HG02759 (cell line): Measurements from ENCODE around the gene TJP1.
A peak's percentile ranks its signal among the peaks of the same experiment; 100 is the strongest.
"Not testable (repeated sequence)": the region's sequence is repeated elsewhere in the genome, so short reads cannot be mapped to it uniquely, and the experiment has no call there.

Experiments
- ATAC-seq: cut with Tn5 transposase; IDR thresholded peaks from one replicate; pipeline ENCODE4 v1.9.1; 2021; ENCODE audit warnings: mild to moderate bottlenecking, moderate library complexity; ENCODE audit not compliant: unreplicated experiment

Gene TJP1

DNA sequence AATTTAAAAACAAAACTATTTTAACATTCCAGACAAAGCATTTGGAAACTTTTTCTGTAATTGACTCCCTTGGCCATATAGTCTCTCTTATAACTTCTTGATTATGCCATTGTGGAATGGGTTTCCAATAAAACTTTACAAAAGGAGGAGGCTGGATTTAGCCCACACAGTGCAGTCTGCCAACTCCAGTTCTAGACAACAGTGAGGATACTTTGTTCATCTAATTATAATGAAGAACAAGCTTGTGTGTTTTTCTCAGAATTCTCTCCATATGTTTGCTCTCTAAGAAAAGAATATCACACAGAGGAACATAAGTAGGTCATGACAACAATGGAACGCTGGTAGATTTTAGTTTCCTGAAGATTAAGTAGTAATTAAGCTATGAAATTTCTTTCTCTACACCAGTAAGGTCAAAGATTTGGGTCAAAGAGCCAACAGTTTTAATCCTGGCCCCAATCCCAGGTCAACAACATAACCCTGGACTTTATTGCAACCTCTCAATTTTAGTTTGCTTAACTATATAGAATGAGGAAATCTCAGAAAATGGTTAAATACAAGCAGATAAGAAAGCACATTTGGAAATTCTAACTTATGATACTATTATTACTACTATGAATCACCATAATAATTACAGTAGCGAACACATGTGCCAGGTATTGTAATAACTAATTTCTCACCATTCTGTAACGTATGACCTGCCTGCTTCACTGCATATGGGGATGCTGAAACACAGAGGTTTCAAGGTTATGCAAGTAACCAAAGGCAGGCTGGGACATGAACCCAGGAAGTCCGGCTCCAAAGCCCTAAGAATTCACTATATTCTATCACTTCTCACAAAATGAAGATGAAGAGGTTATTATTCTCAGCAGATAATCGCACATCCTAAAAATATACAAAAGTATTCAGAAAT, 65.7 kb downstream of the TJP1 start:
- no peak for ATAC-seq

DNA sequence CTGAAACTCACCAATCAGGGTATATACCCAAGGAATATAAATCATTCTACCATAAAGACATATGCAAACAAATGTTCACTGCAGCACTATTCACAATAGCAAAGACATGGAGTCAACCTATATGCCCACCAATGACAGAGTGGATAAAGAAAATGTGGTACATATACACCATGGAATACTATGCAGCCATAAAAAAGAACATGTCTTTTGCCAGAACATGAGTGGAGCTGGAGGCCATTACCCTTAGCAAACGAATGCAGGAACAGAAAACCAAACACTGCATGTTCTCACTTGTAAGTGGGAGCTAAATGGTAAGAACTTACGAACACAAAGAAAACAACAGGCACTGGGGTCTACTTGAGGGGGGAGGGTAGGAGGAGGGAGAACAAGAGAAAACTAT, 68.3 kb downstream of the TJP1 start:
- ATAC-seq = not testable (repeated sequence)

- ATAC-seq = no peak
Observed at GRCh38 chr15:29753506-29753905, 68.8 kb downstream of the TJP1 start.

DNA sequence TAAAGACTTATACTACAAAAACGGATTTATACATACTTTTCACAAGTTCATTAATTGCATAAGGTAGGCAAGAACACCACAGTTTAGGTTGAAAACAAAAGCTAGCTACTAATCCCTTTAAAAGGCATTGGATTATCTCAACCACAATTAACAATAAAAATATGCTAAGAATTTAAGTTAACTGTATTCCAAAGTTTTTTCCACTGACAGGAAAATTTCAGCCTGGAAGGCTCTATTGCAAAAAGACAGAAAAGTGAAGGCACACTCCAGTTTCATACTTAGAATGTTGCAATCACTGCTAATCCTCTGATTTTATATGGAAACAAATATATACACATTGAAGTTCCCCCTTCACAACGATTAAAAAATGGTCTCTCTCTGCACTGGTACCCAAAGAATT, 71.5 kb downstream of the TJP1 start:
- no peak for ATAC-seq

DNA sequence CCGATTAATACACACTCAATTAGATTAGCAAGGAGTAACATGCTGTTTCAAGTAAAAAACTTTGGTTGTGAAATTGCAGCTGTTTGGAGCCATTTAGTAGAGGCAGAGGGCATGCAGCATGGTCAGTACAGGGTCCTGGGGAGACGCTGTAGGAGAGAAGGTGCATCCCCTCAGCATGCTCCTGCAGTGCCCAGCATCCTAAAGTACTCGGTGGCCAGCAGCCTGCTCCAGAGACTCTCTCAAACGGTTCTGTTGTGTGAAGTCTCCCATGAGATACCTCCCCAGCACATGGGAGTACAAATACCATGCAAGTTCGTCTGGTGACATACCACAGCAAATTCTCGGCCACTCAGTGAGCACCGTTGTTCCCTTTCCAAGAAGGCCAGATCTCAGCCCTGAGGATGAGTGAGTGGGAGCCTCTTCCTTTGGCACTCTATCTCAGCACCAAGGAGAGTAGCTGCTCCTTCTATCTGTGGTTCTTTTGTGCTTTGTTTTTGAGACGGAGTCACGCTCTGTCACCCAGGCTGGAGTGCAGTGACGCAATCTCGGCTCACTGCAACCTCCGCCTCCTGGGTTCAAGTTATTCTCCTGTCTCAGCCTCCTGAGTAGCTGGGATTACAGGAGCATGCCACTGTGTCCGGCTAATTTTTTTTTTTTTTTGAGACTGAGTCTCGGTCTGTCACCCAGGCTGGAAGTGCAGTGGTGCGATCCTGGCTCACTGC, 72.7 kb downstream of the TJP1 start:
- ATAC-seq = no peak

GRCh38 chr15:29747837-29748417, 74.3 kb downstream of the TJP1 start:
- ATAC-seq = no peak

- no peak for ATAC-seq
Observed at GRCh38 chr15:29743475-29743874, 78.8 kb downstream of the TJP1 start.

DNA sequence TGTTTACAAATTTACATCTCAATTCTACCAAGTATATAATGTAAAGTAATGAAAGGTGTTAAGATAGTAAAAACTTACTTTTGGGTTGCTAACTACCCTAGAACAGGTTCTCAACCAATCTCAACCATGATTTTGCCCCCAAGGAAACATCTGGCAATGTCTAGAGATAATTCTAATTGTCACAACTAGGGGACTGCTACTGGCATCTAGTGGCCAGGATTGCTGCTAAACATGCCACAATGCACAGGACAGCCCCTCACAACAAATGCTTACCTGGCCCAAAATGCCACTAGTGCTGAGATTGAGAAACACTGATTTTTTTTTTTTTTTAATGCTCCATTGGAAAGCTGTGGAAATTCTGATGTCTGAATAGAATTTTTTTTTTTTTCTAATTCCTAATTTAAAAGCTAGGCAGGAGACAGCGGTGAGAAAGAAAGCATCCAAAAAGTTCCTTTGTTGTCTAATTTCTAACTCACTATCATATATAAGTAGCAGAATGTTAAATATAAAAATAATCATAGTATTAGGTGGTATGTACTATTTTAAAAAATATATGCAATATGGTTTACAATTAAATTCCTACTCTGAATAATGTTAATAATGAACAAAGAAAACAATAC, 81.5 kb downstream of the TJP1 start:
- ATAC-seq = no peak

DNA sequence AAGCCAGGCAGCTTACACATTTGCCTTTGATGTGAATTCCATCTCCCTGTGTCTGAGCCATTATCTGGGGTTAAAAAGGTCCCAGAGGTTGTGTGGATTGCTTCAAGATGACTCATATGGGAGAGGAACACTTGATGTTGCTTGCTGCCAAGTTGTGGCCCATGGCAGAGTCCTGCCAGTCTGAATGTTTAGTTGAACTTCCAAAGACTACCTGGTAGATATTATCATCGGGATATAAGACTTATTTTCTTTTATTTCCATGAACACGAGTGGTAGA, 85.6 kb downstream of the TJP1 start:
- no peak for ATAC-seq

- ATAC-seq = peak; percentile 73
Observed at GRCh38 chr15:29736012-29736743, 86.1 kb downstream of the TJP1 start.

DNA sequence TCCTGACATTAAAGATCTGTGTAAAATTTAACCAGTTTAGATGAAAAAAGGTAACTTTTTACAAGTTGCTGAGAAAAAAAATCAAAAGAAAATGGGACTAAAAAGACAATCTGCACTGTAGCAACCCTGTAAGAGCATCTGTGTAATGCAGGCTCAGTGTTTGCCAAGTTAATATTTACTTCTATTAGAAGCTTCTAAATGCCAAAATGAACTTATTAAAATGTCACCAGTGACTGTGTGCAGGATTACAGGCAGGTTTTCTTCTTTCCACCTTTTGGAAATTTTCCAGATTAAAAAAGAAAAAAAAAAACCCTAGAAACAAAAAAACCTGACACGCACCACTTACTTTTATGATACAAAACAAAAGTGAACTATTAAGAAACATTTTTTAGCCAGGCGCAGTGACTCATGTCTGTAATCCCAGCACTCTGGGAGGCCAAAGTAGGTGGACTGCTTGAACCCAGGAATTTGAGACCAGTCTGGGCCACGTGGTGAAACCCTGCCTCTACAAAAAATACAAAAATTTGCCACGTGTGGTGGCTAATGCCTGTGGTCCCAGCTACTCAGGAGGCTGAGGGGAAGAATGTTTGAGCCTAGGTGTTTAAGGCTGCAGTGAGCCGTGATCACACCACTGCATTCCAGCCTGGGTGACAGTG, 87.2 kb downstream of the TJP1 start:
- ATAC-seq = peak; percentile 63

DNA sequence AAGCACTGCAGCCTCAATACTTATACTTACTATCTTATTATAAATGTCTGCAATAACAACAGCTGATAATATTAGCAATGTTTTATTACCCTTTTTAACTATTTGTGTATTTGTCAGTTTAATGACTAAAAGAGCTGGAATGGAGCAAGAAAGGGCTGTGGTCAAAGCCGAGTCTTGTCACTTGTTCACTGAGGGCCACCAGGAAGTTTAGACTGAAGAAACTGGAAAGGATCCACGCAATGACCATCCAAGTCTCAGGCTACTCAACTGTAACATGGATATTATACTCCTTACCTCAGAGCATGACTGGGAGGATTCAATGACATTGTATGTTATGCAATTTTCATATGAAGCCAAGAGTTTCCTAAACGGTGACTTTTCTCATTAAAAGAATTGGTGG, 90.4 kb downstream of the TJP1 start:
- no peak for ATAC-seq

GRCh38 chr15:29730471-29730870, 91.8 kb downstream of the TJP1 start:
- not testable (repeated sequence) for ATAC-seq

- ATAC-seq = no peak
Observed at GRCh38 chr15:29728418-29728817, 93.8 kb downstream of the TJP1 start.

DNA sequence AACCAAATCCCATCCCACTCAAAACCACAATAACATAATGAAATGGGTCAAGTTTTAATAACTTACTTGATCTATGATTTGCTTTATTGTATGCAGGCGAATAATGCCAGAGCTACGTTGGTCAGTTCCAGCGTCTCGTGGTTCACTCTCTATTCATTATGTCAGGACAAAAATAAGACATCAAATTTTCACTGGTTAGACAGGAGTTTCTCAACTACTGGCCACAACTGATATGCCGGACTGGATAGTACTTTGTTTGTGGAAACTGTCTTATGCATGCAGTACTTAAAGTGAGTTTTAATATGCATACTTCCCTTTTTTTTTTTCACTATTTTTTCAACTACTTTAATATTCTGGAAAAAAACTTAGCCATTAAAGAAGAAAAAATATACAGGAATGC, 94.4 kb downstream of the TJP1 start:
- ATAC-seq = no peak

GRCh38 chr15:29726553-29726952, 95.7 kb downstream of the TJP1 start:
- no peak for ATAC-seq

GRCh38 chr15:29724026-29724425, 98.2 kb downstream of the TJP1 start:
- no peak for ATAC-seq

GRCh38 chr15:29713784-29714183, 108.5 kb downstream of the TJP1 start:
- no peak for ATAC-seq

DNA sequence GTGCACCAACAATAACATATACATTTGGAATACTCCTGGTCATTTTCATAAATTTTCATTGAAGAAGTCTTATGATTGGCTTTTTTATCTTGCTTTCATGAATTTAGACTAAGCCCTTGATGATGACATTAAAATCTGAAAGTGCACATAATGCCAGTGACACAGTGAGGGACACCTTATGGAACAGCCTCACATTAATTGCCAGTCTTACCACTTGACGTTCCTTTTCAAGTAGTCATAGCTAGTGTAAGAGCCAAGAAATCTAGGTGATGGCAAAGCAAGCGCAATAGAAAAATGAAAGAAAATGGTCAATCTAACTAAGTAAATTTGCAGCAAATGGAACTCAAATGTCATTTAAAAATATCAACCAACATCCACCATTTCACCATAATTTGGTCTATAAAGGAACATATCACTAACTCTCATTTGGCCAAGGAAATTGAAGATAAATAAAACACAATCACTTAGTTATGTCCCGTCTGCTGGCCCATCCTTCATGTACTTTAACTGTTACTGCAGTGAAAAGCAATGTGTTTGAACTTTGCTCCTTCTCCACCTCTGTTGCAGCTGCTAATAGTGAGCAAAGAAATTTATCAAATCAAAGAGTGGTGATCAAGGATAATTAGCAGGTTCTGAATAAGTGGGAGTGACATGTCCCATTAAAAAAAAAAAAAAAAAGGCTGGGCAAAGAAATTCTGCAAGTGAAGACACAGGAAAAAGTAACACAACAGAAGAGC, 110.0 kb downstream of the TJP1 start:
- ATAC-seq = no peak

GRCh38 chr15:29711531-29711930, 110.7 kb downstream of the TJP1 start:
- no peak for ATAC-seq
